ENCODE results near the gene ATP6V1G2.

DNA sequence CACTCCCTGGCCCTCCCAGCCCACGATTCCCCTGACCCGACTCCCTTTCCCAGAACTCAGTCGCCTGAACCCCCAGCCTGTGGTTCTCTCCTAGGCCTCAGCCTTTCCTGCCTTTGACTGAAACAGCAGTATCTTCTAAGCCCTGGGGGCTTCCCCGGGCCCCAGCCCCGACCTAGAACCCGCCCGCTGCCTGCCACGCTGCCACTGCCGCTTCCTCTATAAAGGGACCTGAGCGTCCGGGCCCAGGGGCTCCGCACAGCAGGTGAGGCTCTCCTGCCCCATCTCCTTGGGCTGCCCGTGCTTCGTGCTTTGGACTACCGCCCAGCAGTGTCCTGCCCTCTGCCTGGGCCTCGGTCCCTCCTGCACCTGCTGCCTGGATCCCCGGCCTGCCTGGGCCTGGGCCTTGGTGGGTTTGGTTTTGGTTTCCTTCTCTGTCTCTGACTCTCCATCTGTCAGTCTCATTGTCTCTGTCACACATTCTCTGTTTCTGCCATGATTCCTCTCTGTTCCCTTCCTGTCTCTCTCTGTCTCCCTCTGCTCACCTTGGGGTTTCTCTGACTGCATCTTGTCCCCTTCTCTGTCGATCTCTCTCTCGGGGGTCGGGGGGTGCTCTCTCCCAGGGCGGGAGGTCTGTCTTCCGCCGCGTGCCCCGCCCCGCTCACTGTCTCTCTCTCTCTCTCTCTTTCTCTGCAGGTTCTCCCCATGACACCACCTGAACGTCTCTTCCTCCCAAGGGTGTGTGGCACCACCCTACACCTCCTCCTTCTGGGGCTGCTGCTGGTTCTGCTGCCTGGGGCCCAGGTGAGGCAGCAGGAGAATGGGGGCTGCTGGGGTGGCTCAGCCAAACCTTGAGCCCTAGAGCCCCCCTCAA is 25.9 kb upstream of the ATP6V1G2 start, which contains the start of gene LTA:
- TF ChIP-seq POLR2A (IDR thresholded peaks at IDR 0.05; ENCODE audit: low read depth, low read length) (peak; percentile 93), POLR2AphosphoS5 (IDR thresholded peaks at IDR 0.05; ENCODE audit: low read depth, low read length) (peak; percentile 91), TAF1 (IDR thresholded peaks at IDR 0.05; ENCODE audit: borderline replicate concordance, low read depth, low read length) (peak; percentile 30; the same call in 1 of the 2 replicates)

All from GM12892 (cell line).